ENCODE measurements around the gene SPAG5. TPM values are rescaled to one million over a fixed set of nuclear protein-coding genes. Genes with fewer than 3 reads are reported as not detected.

The SPAG5 gene
- total and polyA plus RNA-seq, 10 of the 15 experiments (the other 5 are each of a cell fraction or from before 2014, with no cell fraction given), result 73.5 to 171 (median 106) TPM

GRCh38 chr17:28643983-28644786 lies 45.4 kb upstream of the SPAG5 start (continued):
- TF ChIP-seq GABPA (IDR thresholded peaks at IDR 0.05; ENCODE audit: low read depth) (peak; percentile 59; the same call in 1 of the 2 replicates), RELB (IDR thresholded peaks at IDR 0.05; ENCODE audit: low read depth) (0 out of 2 replicates have a peak, but pooled peaks have one; percentile 36), STAT1 (conservative IDR thresholded peaks at IDR 0.05) (no peak), SUZ12 (IDR thresholded peaks at IDR 0.05; ENCODE audit: unreplicated experiment) (no peak)

GRCh38 chr17:28641579-28641978 lies 42.8 kb upstream of the SPAG5 start:
- intact Hi-C loops (cut with micrococcal nuclease; ENCODE audit: unreplicated experiment), result no loop called here

More at GRCh38 chr17:28641579-28641978, 42.8 kb upstream of the SPAG5 start:
- H3K9ac ChIP-seq (ENCODE audit: control insufficient read depth, insufficient read depth, low read length), result no peak overlapping the region
- FAIRE-seq (no peak), ATAC-seq (no peak), DNase-seq (ENCODE audit: low read depth, low spot score) (no peak)
- 96% methylated on average over 2 of the region's 2 CpGs for WGBS (ENCODE audit: insufficient coverage, insufficient replicate concordance, low lambda C conversion rate, missing lambda C conversion rate)
- H3K79me2 ChIP-seq (ENCODE audit: control insufficient read depth, insufficient read depth, low read length), result peaks cover 33% of the 10 kb centered on the region
- H3K36me3 ChIP-seq (ENCODE audit: control insufficient read depth in 2 of 2, insufficient read depth in 2 of 2, low read length in 1 of 2), result peaks cover 27 to 54% of the 10 kb centered on the region in 2 experiments
- TF ChIP-seq ZNF217 (IDR thresholded peaks at IDR 0.05) (no peak), CEBPZ (IDR thresholded peaks at IDR 0.05; ENCODE audit: low read depth, low read length) (no peak), SREBF1 (IDR thresholded peaks at IDR 0.05; ENCODE audit: low read length) (no peak), KDM1A (IDR thresholded peaks at IDR 0.05; ENCODE audit: borderline replicate concordance) (no peak), TCF7 (IDR thresholded peaks at IDR 0.05; ENCODE audit: borderline replicate concordance) (no peak), JUND (IDR thresholded peaks at IDR 0.05; ENCODE audit: low read depth, low read length) (no peak), POLR2A (IDR thresholded peaks at IDR 0.05; ENCODE audit: low read depth, low read length) (no peak)
- ChIA-PET POLR2A (interaction anchor here (5.4 kb wide), 1 partner anchor 65 kb away, joined by 25 read pairs; the partner anchor contains the start of gene ALDOC), RAD21 (ENCODE audit: unreplicated experiment) (interaction anchor here (1.7 kb wide), 1 partner anchor 34 kb away, joined by 3 read pairs; no protein-coding TSS in a partner anchor), SMC1A (ENCODE audit: uncharacterized antibody, unreplicated experiment) (interaction anchor here (1.6 kb wide), 1 partner anchor 11 kb away, joined by 4 read pairs; no protein-coding TSS in a partner anchor), CTCF (interaction anchor here (0.7 to 6.0 kb wide), 3 partner anchors 20 to 53 kb away, joined by 4 to 56 read pairs (median 5); partner anchors contain the start of genes SDF2 and SUPT6H)
- no peak overlapping the region for H2AFZ ChIP-seq (ENCODE audit: control insufficient read depth, low read depth, low read length)
- in situ Hi-C loops (cut with MboI), result no loop called here
- no peak overlapping the region for H3K27ac ChIP-seq (ENCODE audit: control insufficient read depth, insufficient read depth)
- H4K20me1 ChIP-seq (ENCODE audit: control insufficient read depth, insufficient read depth), result no peaks in the 10 kb centered on the region; the same call in 1 of the 2 replicates
- H3K4me3 ChIP-seq, result no peak overlapping the region
- no TSS peak for BruUV-seq (replicated peaks)
- no peaks in the 10 kb centered on the region for H3K27me3 ChIP-seq (replicated peaks in 1 of 2; ENCODE audit: control insufficient read depth in 2 of 2, insufficient read depth in 2 of 2, low read length in 1 of 2)
- no peaks in the 10 kb centered on the region for H3K9me3 ChIP-seq (replicated peaks; ENCODE audit: control insufficient read depth, insufficient read depth, low read length)
- peaks cover 9% of the 10 kb centered on the region for H3K4me1 ChIP-seq (ENCODE audit: control insufficient read depth, insufficient read depth, low read length)
- no peak overlapping the region for H3K4me2 ChIP-seq (ENCODE audit: control insufficient read depth, insufficient read depth)

Data from GM12878 (cell line).